CD4-positive, CD25-positive, alpha-beta regulatory T cell (primary cell): ENCODE results near the gene CALML3. TPM values are rescaled to one million over a fixed set of nuclear protein-coding genes. Genes with fewer than 3 reads are reported as not detected.

ENCODE experiments used
- ATAC-seq, 2 donors: fragments of 150-1000 bp; cut with Tn5 transposase; one replicate each; pipeline ENCODE4 v1.10.0; 2021; ENCODE audit warnings: low read depth in 2 of 2, moderate number of reproducible peaks in 2 of 2, moderate library complexity in 1 of 2
- DNase-seq, 3 donors: peaks; one replicate each; pipeline versions ENCODE4 v3.0.0 to v3.0.0-alpha.2; 2012 to 2022; ENCODE audit warnings: mixed read lengths in 1 of 3
- H3K27ac ChIP-seq: one replicate; pipeline ENCODE4 v1.7.0; 2013; ENCODE audit warnings: mild to moderate bottlenecking, low read length; ENCODE audit not compliant: insufficient read depth, poor library complexity, severe bottlenecking
- H3K27me3 ChIP-seq: one replicate; pipeline ENCODE4 v1.7.0; 2013; ENCODE audit warnings: low read length; ENCODE audit not compliant: control insufficient read depth, insufficient read depth
- H3K36me3 ChIP-seq: one replicate; pipeline ENCODE4 v1.7.0; 2013; ENCODE audit warnings: mild to moderate bottlenecking, low read length, moderate library complexity; ENCODE audit not compliant: control insufficient read depth, insufficient read depth
- H3K4me1 ChIP-seq: 2 replicates; pipeline ENCODE4 v1.7.0; 2013; ENCODE audit warnings: mild to moderate bottlenecking, low read length; ENCODE audit not compliant: insufficient read depth, control insufficient read depth, poor library complexity, severe bottlenecking
- H3K4me3 ChIP-seq: one replicate; pipeline ENCODE4 v1.7.0; 2013; ENCODE audit warnings: low read depth, mild to moderate bottlenecking, low read length, moderate library complexity
- H3K9me3 ChIP-seq, 2 experiments: 1 replicate in 1 of 2; 2 replicates in 1 of 2; pipeline ENCODE4 v1.7.0; 2013; ENCODE audit warnings: low read length in 2 of 2, mild to moderate bottlenecking in 1 of 2, moderate library complexity in 1 of 2; ENCODE audit not compliant: control insufficient read depth in 2 of 2
- H3K27ac Mint-ChIP-seq, 3 donors: one replicate each; pipeline ENCODE4 v1.8.0; 2020 to 2022; ENCODE audit warnings: mild to moderate bottlenecking in 3 of 3, mixed read lengths in 3 of 3, moderate library complexity in 2 of 3
- H3K27me3 Mint-ChIP-seq: one replicate; pipeline ENCODE4 v1.8.0; 2022; ENCODE audit warnings: mild to moderate bottlenecking, mixed read lengths
- H3K36me3 Mint-ChIP-seq: one replicate; pipeline ENCODE4 v1.8.0; 2020; ENCODE audit warnings: mixed read lengths
- H3K4me1 Mint-ChIP-seq, 4 donors: one replicate each; pipeline ENCODE4 v1.8.0; 2020 to 2022; ENCODE audit warnings: mixed read lengths in 4 of 4, mild to moderate bottlenecking in 1 of 4
- H3K4me3 Mint-ChIP-seq, 4 donors: one replicate each; pipeline ENCODE4 v1.8.0; 2020 to 2022; ENCODE audit warnings: mild to moderate bottlenecking in 4 of 4, mixed read lengths in 4 of 4, moderate library complexity in 3 of 4
- H3K9me3 Mint-ChIP-seq, 7 donors: one replicate each; pipeline ENCODE4 v1.8.0; 2020 to 2022; ENCODE audit warnings: mixed read lengths in 7 of 7, mild to moderate bottlenecking in 3 of 7, moderate library complexity in 2 of 7
- polyA plus RNA-seq, 4 donors: library from polyadenylated mRNA; unstranded; fragments of 300-500 nt; fragmentation: Illumina TruSeq; gene quantifications; one replicate each; pipeline ENCODE4 v1.2.3, GENCODE V29; 2021
- total RNA-seq: library from RNA; stranded (reverse); gene quantifications from one replicate; pipeline ENCODE4 v1.2.3, GENCODE V29; 2022

Gene CALML3
- total and polyA plus RNA-seq, 5 donors from 2014 or later = not detected

DNA sequence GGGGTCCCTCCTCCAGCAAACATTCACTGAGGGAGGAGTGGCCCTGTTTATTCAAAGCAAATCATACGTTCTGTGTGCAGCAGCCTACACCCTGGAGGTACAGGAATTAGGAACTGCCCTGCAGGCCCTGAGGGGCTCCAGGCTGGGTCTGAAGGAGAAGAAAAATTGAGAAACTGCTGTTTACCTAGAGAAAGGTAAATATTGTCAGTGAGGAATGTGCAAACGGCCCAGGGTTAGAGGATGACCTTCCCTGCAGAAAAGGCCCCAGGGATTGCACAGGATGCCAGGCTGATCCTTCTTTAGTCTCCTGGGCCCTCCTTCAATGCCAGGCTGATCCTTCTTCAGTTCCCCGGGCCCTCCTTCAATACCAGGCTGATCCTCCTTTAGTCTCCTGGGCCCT lies 31.1 kb upstream of the CALML3 start:
- Histone ChIP-seq H3K4me3 (no peak overlapping the region), H3K9me3 (no peaks in the 10 kb centered on the region), H3K4me1 (no peaks in the 10 kb centered on the region), H3K27ac (no peak overlapping the region), H3K27me3 (no peaks in the 10 kb centered on the region), H3K36me3 (no peaks in the 10 kb centered on the region)
- Mint-ChIP-seq H3K4me1 (peaks cover 0 to 3% (median 0%) of the 10 kb centered on the region in 4 donors), H3K9me3 (peaks cover 0 to 4% (median 0%) of the 10 kb centered on the region in 7 donors), H3K27ac (no peak overlapping the region), H3K27me3 (no peaks in the 10 kb centered on the region), H3K36me3 (no peaks in the 10 kb centered on the region), H3K4me3 (no peak overlapping the region)
- ATAC-seq = no peak
- no peak for DNase-seq

DNA sequence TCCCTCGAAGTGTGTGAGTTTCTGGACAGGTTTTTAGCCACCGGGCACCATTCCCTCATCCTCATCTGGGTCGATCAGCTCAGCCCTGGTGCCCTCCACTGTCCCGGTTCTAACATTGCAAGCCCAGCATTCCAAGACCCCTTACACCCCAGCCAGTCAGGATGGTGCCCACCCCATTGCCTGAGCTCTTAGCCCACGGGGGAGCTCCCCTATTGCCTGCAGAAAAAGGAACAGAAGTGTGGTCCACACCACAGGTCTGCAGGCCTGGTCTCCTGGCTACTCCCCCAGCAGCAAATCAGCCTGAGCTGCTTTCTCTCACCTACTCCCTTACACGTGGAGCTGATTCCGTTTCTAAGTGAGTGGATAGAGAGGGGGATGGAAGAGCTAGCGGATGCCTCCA lies 30.1 kb upstream of the CALML3 start:
- no peak for ATAC-seq
- H3K9me3 ChIP-seq = no peaks in the 10 kb centered on the region

DNA sequence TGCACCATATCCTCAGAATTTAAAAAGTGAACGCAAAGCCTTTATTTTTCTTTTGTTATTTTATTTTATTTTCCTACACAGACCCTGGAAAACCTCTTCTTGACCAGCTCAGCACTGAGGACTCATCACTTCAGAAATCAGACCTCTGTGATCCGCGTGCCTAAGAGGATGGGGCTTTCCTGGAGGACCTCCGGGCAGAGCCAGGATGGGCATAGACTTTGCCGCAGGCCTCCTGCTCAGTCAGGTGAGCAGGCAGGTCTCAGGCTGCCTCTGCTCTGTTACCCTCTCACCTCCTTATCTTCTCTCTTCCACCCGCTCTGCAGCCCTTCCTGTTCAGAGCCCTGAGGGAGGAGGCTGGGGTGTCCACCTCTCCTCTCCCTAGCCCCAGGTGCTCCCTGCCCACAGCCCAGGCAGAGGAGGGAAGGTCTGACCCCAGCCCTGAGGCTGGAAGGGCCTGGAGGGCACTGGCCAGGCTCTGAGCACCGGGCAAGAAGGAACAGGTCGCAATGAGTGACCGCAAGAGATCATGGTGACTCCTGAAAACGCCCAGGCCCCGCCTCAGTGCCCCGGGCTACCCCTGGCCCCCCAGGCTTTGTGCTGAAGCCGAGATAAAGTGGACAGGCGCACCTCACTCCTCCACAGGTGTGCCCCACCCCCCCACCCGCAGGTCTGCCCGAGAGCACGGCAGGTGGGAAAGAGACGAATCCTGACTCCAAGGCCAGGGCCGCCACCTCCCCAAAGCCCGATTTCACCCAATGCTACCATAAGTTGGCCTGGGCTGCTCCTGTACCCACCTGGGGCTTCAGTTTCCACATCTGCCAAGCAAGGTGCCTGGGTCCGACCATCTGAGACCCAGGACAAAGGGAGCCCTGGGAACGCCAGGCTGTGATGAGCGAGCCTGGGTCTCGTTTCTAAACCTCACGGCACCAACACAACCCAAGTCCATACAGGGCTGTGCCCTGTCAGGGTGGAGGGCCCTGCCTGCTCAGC lies 28.2 kb upstream of the CALML3 start:
- ATAC-seq (no peak), DNase-seq (no peak)
- no peak overlapping the region for H3K4me3 ChIP-seq
- H3K27ac Mint-ChIP-seq = no peak overlapping the region
- no peaks in the 10 kb centered on the region for H3K9me3 ChIP-seq
- H3K4me3 Mint-ChIP-seq = no peak overlapping the region
- H3K36me3 Mint-ChIP-seq = no peaks in the 10 kb centered on the region
- no peaks in the 10 kb centered on the region for H3K4me1 ChIP-seq
- no peaks in the 10 kb centered on the region for H3K36me3 ChIP-seq
- H3K27ac ChIP-seq = no peak overlapping the region
- no peaks in the 10 kb centered on the region for H3K4me1 Mint-ChIP-seq
- peaks cover 2% of the 10 kb centered on the region for H3K27me3 Mint-ChIP-seq
- H3K27me3 ChIP-seq = no peaks in the 10 kb centered on the region
- peaks cover 0 to 4% (median 0%) of the 10 kb centered on the region in 7 donors for H3K9me3 Mint-ChIP-seq

More for the DNA sequence above, 30.1 kb upstream of the CALML3 start:
- H3K27me3 ChIP-seq = no peaks in the 10 kb centered on the region
- no peaks in the 10 kb centered on the region for H3K36me3 ChIP-seq
- no peak overlapping the region for H3K4me3 ChIP-seq
- no peaks in the 10 kb centered on the region for H3K4me1 ChIP-seq
- H3K36me3 Mint-ChIP-seq = no peaks in the 10 kb centered on the region
- H3K27ac Mint-ChIP-seq = no peak overlapping the region
- no peak overlapping the region for H3K27ac ChIP-seq
- H3K27me3 Mint-ChIP-seq = no peaks in the 10 kb centered on the region
- no peak overlapping the region for H3K4me3 Mint-ChIP-seq
- H3K9me3 Mint-ChIP-seq = peaks cover 0 to 4% (median 0%) of the 10 kb centered on the region in 7 donors
- DNase-seq = no peak
- H3K4me1 Mint-ChIP-seq = peaks cover 0 to 3% (median 0%) of the 10 kb centered on the region in 4 donors

DNA sequence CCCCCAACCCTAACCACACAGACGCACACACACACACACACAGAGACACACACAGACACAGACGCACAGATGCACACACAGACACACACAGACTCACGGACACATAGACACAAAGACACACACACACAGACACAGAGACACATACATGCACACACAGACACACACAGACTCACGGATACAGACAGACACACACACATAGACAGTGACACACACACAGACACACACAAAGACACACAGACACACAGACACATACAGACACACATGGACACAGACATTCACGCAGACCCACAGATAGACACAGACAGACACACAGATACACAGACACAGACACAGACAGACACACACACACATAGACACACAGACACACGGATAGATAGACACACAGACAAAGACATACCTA lies 27.5 kb upstream of the CALML3 start:
- Mint-ChIP-seq H3K27ac (no peak overlapping the region), H3K27me3 (peaks cover 6% of the 10 kb centered on the region), H3K4me1 (no peaks in the 10 kb centered on the region), H3K4me3 (no peak overlapping the region), H3K9me3 (peaks cover 0 to under 1% (median 0%) of the 10 kb centered on the region in 7 donors), H3K36me3 (no peaks in the 10 kb centered on the region)
- no peaks in the 10 kb centered on the region for H3K36me3 ChIP-seq
- H3K9me3 ChIP-seq = no peaks in the 10 kb centered on the region
- H3K4me1 ChIP-seq = no peaks in the 10 kb centered on the region
- H3K4me3 ChIP-seq = no peak overlapping the region
- no peak overlapping the region for H3K27ac ChIP-seq
- DNase-seq (no peak), ATAC-seq (no peak)
- H3K27me3 ChIP-seq = no peaks in the 10 kb centered on the region

DNA sequence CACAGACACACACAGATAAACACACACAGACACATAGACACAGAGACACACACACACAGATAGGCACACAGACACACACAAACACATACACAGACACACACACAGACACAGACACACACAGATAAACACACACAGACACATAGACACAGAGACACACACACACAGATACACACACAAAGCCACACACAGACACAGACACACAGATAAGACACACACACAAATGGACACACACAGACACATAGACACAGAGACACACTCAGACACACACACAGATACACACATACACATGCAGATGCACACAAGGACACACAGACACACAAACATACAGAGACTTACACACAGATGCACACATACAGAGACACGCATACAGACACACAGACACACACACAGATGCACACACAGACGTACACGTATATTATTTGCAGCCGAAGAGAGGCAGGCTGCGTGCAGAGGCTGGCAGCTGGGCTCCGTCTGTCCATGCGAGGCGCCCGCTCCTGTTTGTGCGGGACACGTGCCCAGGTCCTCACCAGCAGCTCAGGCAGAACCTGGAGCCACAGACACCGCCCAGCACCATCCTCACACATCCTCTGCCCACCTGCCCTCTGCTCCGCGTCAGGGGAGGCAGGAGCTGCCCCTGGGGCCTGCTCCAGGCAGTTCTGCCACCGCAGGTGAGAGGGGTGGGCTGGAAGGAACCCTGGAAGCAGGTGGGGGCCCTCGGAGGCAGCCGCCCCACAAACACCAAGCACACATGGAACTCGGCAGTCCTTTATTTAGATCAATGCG lies 26.6 kb upstream of the CALML3 start:
- H3K27ac Mint-ChIP-seq = no peak overlapping the region
- no peak overlapping the region for H3K4me3 Mint-ChIP-seq
- no peaks in the 10 kb centered on the region for H3K9me3 Mint-ChIP-seq

DNA sequence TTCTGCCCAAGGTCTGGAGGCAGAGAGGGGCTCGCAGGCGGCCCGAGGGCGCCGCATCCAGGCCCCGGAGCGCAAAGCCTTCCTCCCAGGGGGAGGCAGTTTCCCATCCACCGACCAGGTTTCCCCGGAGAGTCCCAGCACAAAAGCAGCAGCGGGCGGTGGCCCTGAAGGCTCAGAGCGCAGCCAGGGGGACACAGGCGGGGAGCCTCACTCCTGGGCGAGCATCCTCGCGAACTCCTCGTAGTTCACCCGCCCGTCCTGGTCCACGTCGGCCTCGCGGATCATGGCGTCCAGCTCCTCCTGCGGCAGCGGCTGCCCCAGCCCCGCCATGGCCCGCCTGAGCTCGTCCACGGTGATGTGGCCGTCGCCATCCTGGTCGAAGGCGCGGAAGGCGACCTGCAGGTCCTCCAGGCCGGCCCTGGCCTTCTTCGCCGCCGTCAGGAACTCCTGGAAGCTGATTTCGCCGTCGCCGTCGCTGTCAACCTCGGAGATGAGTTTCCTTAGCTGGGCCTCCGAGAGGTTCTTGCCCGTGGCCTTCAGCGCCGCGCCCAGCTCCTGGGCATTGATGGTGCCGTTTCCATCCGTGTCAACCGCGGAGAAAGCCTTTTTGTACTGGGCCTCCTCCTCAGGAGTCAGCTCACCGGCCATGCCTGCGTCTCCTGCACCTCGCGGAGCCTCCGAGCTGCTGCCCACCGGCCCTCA lies 25.8 kb upstream of the CALML3 start:
- Mint-ChIP-seq H3K4me1 (no peaks in the 10 kb centered on the region), H3K4me3 (no peak overlapping the region)

More for the DNA sequence above, 26.6 kb upstream of the CALML3 start:
- H3K27ac ChIP-seq = no peak overlapping the region
- no peaks in the 10 kb centered on the region for H3K36me3 ChIP-seq
- no peaks in the 10 kb centered on the region for H3K36me3 Mint-ChIP-seq
- ATAC-seq = no peak
- no peak for DNase-seq
- H3K4me1 Mint-ChIP-seq = no peaks in the 10 kb centered on the region
- no peaks in the 10 kb centered on the region for H3K9me3 ChIP-seq
- H3K4me1 ChIP-seq = no peaks in the 10 kb centered on the region
- no peaks in the 10 kb centered on the region for H3K27me3 ChIP-seq
- H3K4me3 ChIP-seq = no peak overlapping the region
- H3K27me3 Mint-ChIP-seq = peaks cover 6% of the 10 kb centered on the region

DNA sequence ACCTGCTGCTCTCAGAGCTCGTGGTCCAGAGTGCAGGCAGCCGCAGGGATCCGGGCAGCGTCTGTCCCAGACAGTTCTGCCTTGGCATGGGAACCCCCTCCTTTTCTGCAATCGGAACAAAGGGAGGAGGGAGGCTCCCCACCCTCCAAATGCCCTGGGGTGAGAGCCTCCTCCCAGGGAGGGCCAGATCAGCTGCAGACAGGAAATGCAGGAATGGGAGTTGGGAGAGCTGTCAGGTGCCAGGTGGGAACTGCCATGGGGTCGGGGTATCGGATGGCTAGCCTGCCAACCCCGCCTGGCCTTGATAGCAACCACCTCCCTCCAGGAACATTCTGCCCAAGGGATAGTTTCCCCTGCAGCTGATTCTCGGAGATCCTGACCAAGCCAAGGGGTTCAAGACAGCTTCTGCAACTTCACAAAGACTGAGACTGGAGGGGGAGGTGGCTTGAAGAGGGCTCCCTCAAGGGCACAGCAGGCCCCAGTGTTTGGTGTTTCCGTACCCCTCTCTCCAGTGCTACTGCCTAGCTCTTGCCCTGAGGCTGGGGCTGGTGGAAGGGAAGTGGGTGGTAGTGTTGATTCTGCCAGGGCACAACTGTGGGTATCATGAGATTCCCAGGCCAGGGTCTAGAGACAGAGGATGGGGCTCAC lies 25.1 kb upstream of the CALML3 start, which contains the start of gene CALML5:
Gene CALML5 (minus strand): TSS at position 78 of the 648 bp plus-strand sequence. CDS start 132 bp downstream, outside the sequence.
- Mint-ChIP-seq H3K27ac (peak within 1 kb of the TSS in 1 of 3 donors; percentile 44), H3K36me3 (no peaks in the 10 kb centered on the region), H3K9me3 (no peaks in the 10 kb centered on the region), H3K27me3 (peaks cover 6% of the 10 kb centered on the region), H3K4me1 (no peaks in the 10 kb centered on the region), H3K4me3 (no peak within 1 kb of the TSS)
- no peaks in the 10 kb centered on the region for H3K27me3 ChIP-seq
- no peak for ATAC-seq
- no peak within 1 kb of the TSS for H3K27ac ChIP-seq
- no peaks in the 10 kb centered on the region for H3K4me1 ChIP-seq
- H3K9me3 ChIP-seq = no peaks in the 10 kb centered on the region
- no peak for DNase-seq
- no peak within 1 kb of the TSS for H3K4me3 ChIP-seq
- H3K36me3 ChIP-seq = no peaks in the 10 kb centered on the region

More for the DNA sequence above, 25.8 kb upstream of the CALML3 start:
- no peaks in the 10 kb centered on the region for H3K9me3 Mint-ChIP-seq
- H3K27me3 Mint-ChIP-seq = peaks cover 6% of the 10 kb centered on the region
- no peaks in the 10 kb centered on the region for H3K36me3 Mint-ChIP-seq
- no peak overlapping the region for H3K27ac Mint-ChIP-seq
- H3K4me1 ChIP-seq = no peaks in the 10 kb centered on the region
- DNase-seq = no peak
- H3K36me3 ChIP-seq = no peaks in the 10 kb centered on the region
- H3K27ac ChIP-seq = no peak overlapping the region
- no peaks in the 10 kb centered on the region for H3K27me3 ChIP-seq
- H3K9me3 ChIP-seq = no peaks in the 10 kb centered on the region
- ATAC-seq = no peak
- H3K4me3 ChIP-seq = no peak overlapping the region
